GM19193 (cell line): Measurements from ENCODE around the gene LCE2C.
"Not testable (repeated sequence)": the region's sequence is repeated elsewhere in the genome, so short reads cannot be mapped to it uniquely, and the experiment has no call there.

Experiments
- POLR2A ChIP-seq: IDR thresholded peaks from 4 replicates; pipeline ENCODE4 v1.6.1; 2011; ENCODE audit not compliant: insufficient read depth, insufficient read length; ENCODE audit errors: extremely low read depth

Gene LCE2C

GRCh38 chr1:152674983-152675382, at the start of gene LCE2C:
LCE2C (plus strand) TSS chr1:152675279; CDS start chr1:152676016, 737 bp downstream.
- not testable (repeated sequence) for TF ChIP-seq POLR2A

GRCh38 chr1:152626744-152627143, 48.3 kb upstream of the LCE2C start:
- TF ChIP-seq POLR2A, result no peak

- no peak for TF ChIP-seq POLR2A
Measured at GRCh38 chr1:152630596-152630995, 44.5 kb upstream of the LCE2C start.

- TF ChIP-seq POLR2A, result no peak
Measured at GRCh38 chr1:152640351-152640750, 34.7 kb upstream of the LCE2C start.

GRCh38 chr1:152643945-152644344, 31.1 kb upstream of the LCE2C start:
- TF ChIP-seq POLR2A, result no peak

GRCh38 chr1:152645146-152645545, 29.9 kb upstream of the LCE2C start:
- TF ChIP-seq POLR2A, result no peak

- TF ChIP-seq POLR2A, result no peak
Measured at GRCh38 chr1:152646656-152647055, 28.4 kb upstream of the LCE2C start.

GRCh38 chr1:152654110-152654509, 21.0 kb upstream of the LCE2C start:
- no peak for TF ChIP-seq POLR2A

GRCh38 chr1:152656459-152656858, 18.6 kb upstream of the LCE2C start:
- TF ChIP-seq POLR2A, result no peak

GRCh38 chr1:152657677-152658076, 17.4 kb upstream of the LCE2C start:
- TF ChIP-seq POLR2A, result no peak

GRCh38 chr1:152658649-152659048, 16.4 kb upstream of the LCE2C start:
- no peak for TF ChIP-seq POLR2A

- TF ChIP-seq POLR2A, result no peak
Measured at GRCh38 chr1:152663098-152663497, 12.0 kb upstream of the LCE2C start, which contains the start of gene LCE2D. LCE2D (plus strand) TSS chr1:152663380; CDS start chr1:152664106, 726 bp downstream.

GRCh38 chr1:152667648-152668047, 7.4 kb upstream of the LCE2C start:
- TF ChIP-seq POLR2A, result no peak

GRCh38 chr1:152673016-152673415, 2.1 kb upstream of the LCE2C start:
- no peak for TF ChIP-seq POLR2A

- no peak for TF ChIP-seq POLR2A
Measured at GRCh38 chr1:152679459-152679858, 4.4 kb downstream of the LCE2C start.

- no peak for TF ChIP-seq POLR2A
Measured at GRCh38 chr1:152681616-152682015, 6.5 kb downstream of the LCE2C start.

GRCh38 chr1:152683846-152684245, 8.8 kb downstream of the LCE2C start:
- no peak for TF ChIP-seq POLR2A
